ENCODE results near the gene ATAD3B. TPM values are rescaled to one million over a fixed set of nuclear protein-coding genes. Genes with fewer than 3 reads are reported as not detected.

The ATAD3B gene
- total and polyA plus RNA-seq, 10 of the 15 experiments (the other 5 are each of a cell fraction or from before 2014, with no cell fraction given), result 0.03 to 38.8 (median 23.8) TPM

DNA sequence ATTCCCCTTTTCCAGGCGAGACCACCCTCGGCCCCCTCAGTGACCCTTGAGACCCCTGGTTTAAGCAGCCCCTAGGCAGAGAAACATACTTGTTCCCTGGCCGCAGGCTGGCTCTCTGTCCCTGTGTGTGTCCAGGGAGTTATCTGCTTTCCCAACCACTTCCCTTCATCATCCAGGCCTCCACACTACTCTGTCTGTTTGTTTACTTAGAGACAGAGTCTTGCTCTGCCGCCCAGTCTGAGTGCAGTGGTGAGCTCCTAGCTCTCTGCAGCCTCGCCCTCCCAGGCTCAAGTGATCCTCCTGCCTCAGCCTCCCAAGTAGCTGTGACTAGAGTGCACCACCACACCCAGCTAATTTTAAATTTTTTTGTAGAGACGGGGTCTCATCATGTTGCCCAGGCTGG lies 41.9 kb upstream of the ATAD3B start:
- no peak overlapping the region for H3K4me2 ChIP-seq (ENCODE audit: control insufficient read depth, insufficient read depth)
- TF ChIP-seq, protein P1, sequence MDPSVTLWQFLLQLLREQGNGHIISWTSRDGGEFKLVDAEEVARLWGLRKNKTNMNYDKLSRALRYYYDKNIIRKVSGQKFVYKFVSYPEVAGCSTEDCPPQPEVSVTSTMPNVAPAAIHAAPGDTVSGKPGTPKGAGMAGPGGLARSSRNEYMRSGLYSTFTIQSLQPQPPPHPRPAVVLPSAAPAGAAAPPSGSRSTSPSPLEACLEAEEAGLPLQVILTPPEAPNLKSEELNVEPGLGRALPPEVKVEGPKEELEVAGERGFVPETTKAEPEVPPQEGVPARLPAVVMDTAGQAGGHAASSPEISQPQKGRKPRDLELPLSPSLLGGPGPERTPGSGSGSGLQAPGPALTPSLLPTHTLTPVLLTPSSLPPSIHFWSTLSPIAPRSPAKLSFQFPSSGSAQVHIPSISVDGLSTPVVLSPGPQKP (IDR thresholded peaks at IDR 0.05; ENCODE audit: low read depth, low read length), result no peak
- TF ChIP-seq BHLHE40 (IDR thresholded peaks at IDR 0.05; ENCODE audit: borderline replicate concordance in 1 of 2, low read depth in 2 of 2, low read length in 1 of 2), result no peak
- no peak for TF ChIP-seq DPF2 (IDR thresholded peaks at IDR 0.05)
- TF ChIP-seq, protein P2, sequence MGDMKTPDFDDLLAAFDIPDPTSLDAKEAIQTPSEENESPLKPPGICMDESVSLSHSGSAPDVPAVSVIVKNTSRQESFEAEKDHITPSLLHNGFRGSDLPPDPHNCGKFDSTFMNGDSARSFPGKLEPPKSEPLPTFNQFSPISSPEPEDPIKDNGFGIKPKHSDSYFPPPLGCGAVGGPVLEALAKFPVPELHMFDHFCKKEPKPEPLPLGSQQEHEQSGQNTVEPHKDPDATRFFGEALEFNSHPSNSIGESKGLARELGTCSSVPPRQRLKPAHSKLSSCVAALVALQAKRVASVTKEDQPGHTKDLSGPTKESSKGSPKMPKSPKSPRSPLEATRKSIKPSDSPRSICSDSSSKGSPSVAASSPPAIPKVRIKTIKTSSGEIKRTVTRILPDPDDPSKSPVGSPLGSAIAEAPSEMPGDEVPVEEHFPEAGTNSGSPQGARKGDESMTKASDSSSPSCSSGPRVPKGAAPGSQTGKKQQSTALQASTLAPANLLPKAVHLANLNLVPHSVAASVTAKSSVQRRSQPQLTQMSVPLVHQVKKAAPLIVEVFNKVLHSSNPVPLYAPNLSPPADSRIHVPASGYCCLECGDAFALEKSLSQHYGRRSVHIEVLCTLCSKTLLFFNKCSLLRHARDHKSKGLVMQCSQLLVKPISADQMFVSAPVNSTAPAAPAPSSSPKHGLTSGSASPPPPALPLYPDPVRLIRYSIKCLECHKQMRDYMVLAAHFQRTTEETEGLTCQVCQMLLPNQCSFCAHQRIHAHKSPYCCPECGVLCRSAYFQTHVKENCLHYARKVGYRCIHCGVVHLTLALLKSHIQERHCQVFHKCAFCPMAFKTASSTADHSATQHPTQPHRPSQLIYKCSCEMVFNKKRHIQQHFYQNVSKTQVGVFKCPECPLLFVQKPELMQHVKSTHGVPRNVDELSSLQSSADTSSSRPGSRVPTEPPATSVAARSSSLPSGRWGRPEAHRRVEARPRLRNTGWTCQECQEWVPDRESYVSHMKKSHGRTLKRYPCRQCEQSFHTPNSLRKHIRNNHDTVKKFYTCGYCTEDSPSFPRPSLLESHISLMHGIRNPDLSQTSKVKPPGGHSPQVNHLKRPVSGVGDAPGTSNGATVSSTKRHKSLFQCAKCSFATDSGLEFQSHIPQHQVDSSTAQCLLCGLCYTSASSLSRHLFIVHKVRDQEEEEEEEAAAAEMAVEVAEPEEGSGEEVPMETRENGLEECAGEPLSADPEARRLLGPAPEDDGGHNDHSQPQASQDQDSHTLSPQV (IDR thresholded peaks at IDR 0.05), result no peak
- TF ChIP-seq LARP7 (IDR thresholded peaks at IDR 0.05), result no peak
- no peak for TF ChIP-seq CEBPB (IDR thresholded peaks at IDR 0.05; ENCODE audit: borderline replicate concordance in 1 of 2, low read depth in 2 of 2, low read length in 2 of 2)
- TF ChIP-seq, protein P3, sequence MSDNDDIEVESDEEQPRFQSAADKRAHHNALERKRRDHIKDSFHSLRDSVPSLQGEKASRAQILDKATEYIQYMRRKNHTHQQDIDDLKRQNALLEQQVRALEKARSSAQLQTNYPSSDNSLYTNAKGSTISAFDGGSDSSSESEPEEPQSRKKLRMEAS (IDR thresholded peaks at IDR 0.05; ENCODE audit: low read depth, low read length), result no peak
- no peak for TF ChIP-seq MTA2 (IDR thresholded peaks at IDR 0.05; ENCODE audit: low read depth)
- no peak for TF ChIP-seq MTA3 (IDR thresholded peaks at IDR 0.05; ENCODE audit: borderline replicate concordance, low read length)
- TF ChIP-seq, protein P4, sequence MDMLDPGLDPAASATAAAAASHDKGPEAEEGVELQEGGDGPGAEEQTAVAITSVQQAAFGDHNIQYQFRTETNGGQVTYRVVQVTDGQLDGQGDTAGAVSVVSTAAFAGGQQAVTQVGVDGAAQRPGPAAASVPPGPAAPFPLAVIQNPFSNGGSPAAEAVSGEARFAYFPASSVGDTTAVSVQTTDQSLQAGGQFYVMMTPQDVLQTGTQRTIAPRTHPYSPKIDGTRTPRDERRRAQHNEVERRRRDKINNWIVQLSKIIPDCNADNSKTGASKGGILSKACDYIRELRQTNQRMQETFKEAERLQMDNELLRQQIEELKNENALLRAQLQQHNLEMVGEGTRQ (IDR thresholded peaks at IDR 0.05; ENCODE audit: borderline replicate concordance, low read depth, low read length), result no peak
- no peak for TF ChIP-seq SP1 (IDR thresholded peaks at IDR 0.05; ENCODE audit: low read depth, low read length)
- H3K27me3 ChIP-seq (replicated peaks in 1 of 2; ENCODE audit: control insufficient read depth in 2 of 2, insufficient read depth in 2 of 2, low read length in 1 of 2), result peaks cover 0 to 9% of the 10 kb centered on the region in 2 experiments; a peak in 3 of 4 replicates
- H3K79me2 ChIP-seq (ENCODE audit: control insufficient read depth, insufficient read depth, low read length), result no peaks in the 10 kb centered on the region
- H3K9me3 ChIP-seq (replicated peaks; ENCODE audit: control insufficient read depth, insufficient read depth, low read length), result no peaks in the 10 kb centered on the region
- H2AFZ ChIP-seq (ENCODE audit: control insufficient read depth, low read depth, low read length), result no peak overlapping the region
- ATAC-seq, result no peak
- ChIA-PET CTCF (interaction anchor here (1.0 to 1.7 kb wide), 3 partner anchors 8 to 30 kb away, joined by 3 to 5 read pairs (median 3); partner anchors contain the start of gene CCNL2), RAD21 (ENCODE audit: unreplicated experiment) (no interaction called here), SMC1A (ENCODE audit: uncharacterized antibody, unreplicated experiment) (no interaction called here), POLR2A (no interaction called here)
- no peaks in the 10 kb centered on the region for H3K36me3 ChIP-seq (ENCODE audit: control insufficient read depth in 2 of 2, insufficient read depth in 2 of 2, low read length in 1 of 2)
- H3K9ac ChIP-seq (ENCODE audit: control insufficient read depth, insufficient read depth, low read length), result no peak overlapping the region
- DNase-seq (ENCODE audit: low read depth, low spot score), result no peak
- 41% methylated on average over 6 of the region's 6 CpGs for WGBS (ENCODE audit: insufficient coverage, insufficient replicate concordance, low lambda C conversion rate, missing lambda C conversion rate)
- H3K4me3 ChIP-seq, result no peak overlapping the region
- no peak for FAIRE-seq
- H4K20me1 ChIP-seq (ENCODE audit: control insufficient read depth, insufficient read depth), result no peaks in the 10 kb centered on the region
- intact Hi-C loops (cut with micrococcal nuclease; ENCODE audit: unreplicated experiment) (no loop called here), in situ Hi-C loops (cut with MboI) (no loop called here)
- BruUV-seq (replicated peaks), result no TSS peak
- peaks cover 10% of the 10 kb centered on the region for H3K4me1 ChIP-seq (ENCODE audit: control insufficient read depth, insufficient read depth, low read length)
- no peak overlapping the region for H3K27ac ChIP-seq (ENCODE audit: control insufficient read depth, insufficient read depth)
